Sigmoid colon (tissue), 4 donors: Measurements from ENCODE around the gene ATXN10.

Experiments
- CTCF ChIP-seq, 4 experiments: fragments of 450-650 bp in 3 of 4; fragments of 200-600 bp in 1 of 4; IDR thresholded peaks; one replicate each; pipeline ENCODE4 v1.5.1; 2016 to 2019; ENCODE audit warnings: antibody characterized with exemption in 4 of 4, mild to moderate bottlenecking in 3 of 4, moderate library complexity in 2 of 4
- POLR2AphosphoS5 ChIP-seq, 4 donors: sonication (generic); formaldehyde crosslinking; IDR thresholded peaks; one replicate each; pipeline ENCODE4 v1.6.1; 2017; ENCODE audit warnings: antibody characterized with exemption in 4 of 4

GRCh38 chr22:45640291-45640940 lies 31.2 kb upstream of the ATXN10 start:
- TF ChIP-seq CTCF (IDR thresholded peaks at IDR 0.05), result no peak
- no peak for TF ChIP-seq POLR2AphosphoS5 (IDR thresholded peaks at IDR 0.05)
